ENCODE data around the gene CNGA1.

GRCh38 chr4:48038666-48039065 lies 22.2 kb upstream of the CNGA1 start:
- no peak for TF ChIP-seq CTCF (IDR thresholded peaks at IDR 0.05; ENCODE audit: low read depth, low read length, missing input control)
- no peak for TF ChIP-seq RAD21 (IDR thresholded peaks at IDR 0.05)
- TF ChIP-seq REST (IDR thresholded peaks at IDR 0.05), result no peak
- TF ChIP-seq JUND (IDR thresholded peaks at IDR 0.05), result no peak
- no peak for TF ChIP-seq EGR1 (IDR thresholded peaks at IDR 0.05; ENCODE audit: low read depth in 2 of 2)

All from liver (tissue), 3 donors.